Testis (tissue), 3 donors: ENCODE data around the gene NAV3. TPM values are rescaled to one million over a fixed set of nuclear protein-coding genes. Genes with fewer than 3 reads are reported as not detected.

Source experiments
- DNase-seq: peaks from one replicate; pipeline ENCODE4 v3.0.0-alpha.2; 2019
- H3K27ac ChIP-seq, 2 donors: fragments of 200-600 bp; sonication (generic); one replicate each; pipeline ENCODE4 v1.5.1; 2019
- H3K27me3 ChIP-seq: fragments of 200-600 bp; sonication (generic); one replicate; pipeline ENCODE4 v1.5.1; 2019
- H3K36me3 ChIP-seq: fragments of 200-600 bp; sonication (generic); one replicate; pipeline ENCODE4 v1.5.1; 2017; ENCODE audit warnings: low read depth; ENCODE audit errors: missing control alignments
- H3K4me1 ChIP-seq: fragments of 200-600 bp; sonication (generic); one replicate; pipeline ENCODE4 v1.5.1; 2019
- H3K4me3 ChIP-seq, 2 donors: fragments of 200-600 bp; sonication (generic); one replicate each; pipeline ENCODE4 v1.5.1; 2017 to 2019
- H3K9me3 ChIP-seq: fragments of 200-600 bp; sonication (generic); one replicate; pipeline ENCODE4 v1.5.1; 2017
- POLR2A ChIP-seq: fragments of 450-650 bp; IDR thresholded peaks from one replicate; pipeline ENCODE4 v1.6.1; 2017; ENCODE audit warnings: antibody characterized with exemption, mild to moderate bottlenecking, moderate library complexity
- WGBS, 2 donors: methylation state at CpG; one replicate each; pipeline ENCODE4 v1.1.5; 2018; 5-methylcytosine and 5-hydroxymethylcytosine counted together
- intact Hi-C: fragments of 100-400 bp; cut with DNase I; formaldehyde crosslinking; loops from one replicate; pipeline ENCODE4 v1.15.1; 2023; ENCODE audit warnings: low total_unique reads
- polyA plus RNA-seq: library from polyadenylated mRNA; stranded (reverse); fragments of 350-450 nt; fragmentation: Illumina TruSeq; extraction: RNeasy Lipid Tissue Mini Kit (QIAGEN cat#74804); gene quantifications from one replicate; pipeline ENCODE4 v1.2.3, GENCODE V29; 2014; ENCODE audit warnings: low read depth, low replicate concordance; ENCODE audit not compliant: insufficient read depth
- total RNA-seq, 2 donors: library from RNA; depleted of rRNA; stranded (reverse); fragments of >200 nt; gene quantifications; one replicate each; pipeline ENCODE4 v1.2.3, GENCODE V29; 2016
- TF ChIP-seq, protein P1 (sequence below), 3 experiments: fragments of 450-650 bp in 2 of 3; fragments of 200-600 bp in 1 of 3; sonication (generic) in 1 of 3; IDR thresholded peaks; one replicate each; pipeline ENCODE4 v1.5.1; 2016 to 2019; ENCODE audit warnings: antibody characterized with exemption in 3 of 3, mild to moderate bottlenecking in 2 of 3, moderate library complexity in 1 of 3

NAV3 gene
- total and polyA plus RNA-seq, 3 donors from 2014 or later, result 6.4 to 21.9 (median 20.0) TPM

DNA sequence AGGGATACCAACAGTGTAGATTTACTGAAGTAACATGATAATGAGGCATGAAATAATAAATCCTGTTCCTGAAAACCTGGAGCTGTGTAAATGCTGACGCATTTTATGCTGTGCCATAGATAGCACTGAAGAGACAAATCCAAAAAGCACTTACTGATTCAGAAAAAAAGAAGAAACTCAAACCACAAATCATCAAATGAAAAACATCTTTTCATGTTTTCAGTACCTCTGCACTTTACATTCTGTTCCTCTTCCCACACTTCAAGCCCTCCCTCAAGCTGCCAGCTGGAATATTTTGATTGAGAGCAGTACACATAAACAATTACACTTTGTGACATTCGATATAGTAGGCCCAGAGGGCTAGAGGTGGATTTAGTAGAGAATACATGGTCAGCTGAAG, 362.3 kb downstream of the NAV3 start:
- no peak overlapping the region for H3K27ac ChIP-seq
- no peak for TF ChIP-seq POLR2A
- TF ChIP-seq, protein P1, sequence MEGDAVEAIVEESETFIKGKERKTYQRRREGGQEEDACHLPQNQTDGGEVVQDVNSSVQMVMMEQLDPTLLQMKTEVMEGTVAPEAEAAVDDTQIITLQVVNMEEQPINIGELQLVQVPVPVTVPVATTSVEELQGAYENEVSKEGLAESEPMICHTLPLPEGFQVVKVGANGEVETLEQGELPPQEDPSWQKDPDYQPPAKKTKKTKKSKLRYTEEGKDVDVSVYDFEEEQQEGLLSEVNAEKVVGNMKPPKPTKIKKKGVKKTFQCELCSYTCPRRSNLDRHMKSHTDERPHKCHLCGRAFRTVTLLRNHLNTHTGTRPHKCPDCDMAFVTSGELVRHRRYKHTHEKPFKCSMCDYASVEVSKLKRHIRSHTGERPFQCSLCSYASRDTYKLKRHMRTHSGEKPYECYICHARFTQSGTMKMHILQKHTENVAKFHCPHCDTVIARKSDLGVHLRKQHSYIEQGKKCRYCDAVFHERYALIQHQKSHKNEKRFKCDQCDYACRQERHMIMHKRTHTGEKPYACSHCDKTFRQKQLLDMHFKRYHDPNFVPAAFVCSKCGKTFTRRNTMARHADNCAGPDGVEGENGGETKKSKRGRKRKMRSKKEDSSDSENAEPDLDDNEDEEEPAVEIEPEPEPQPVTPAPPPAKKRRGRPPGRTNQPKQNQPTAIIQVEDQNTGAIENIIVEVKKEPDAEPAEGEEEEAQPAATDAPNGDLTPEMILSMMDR (IDR thresholded peaks at IDR 0.05), result no peak

DNA sequence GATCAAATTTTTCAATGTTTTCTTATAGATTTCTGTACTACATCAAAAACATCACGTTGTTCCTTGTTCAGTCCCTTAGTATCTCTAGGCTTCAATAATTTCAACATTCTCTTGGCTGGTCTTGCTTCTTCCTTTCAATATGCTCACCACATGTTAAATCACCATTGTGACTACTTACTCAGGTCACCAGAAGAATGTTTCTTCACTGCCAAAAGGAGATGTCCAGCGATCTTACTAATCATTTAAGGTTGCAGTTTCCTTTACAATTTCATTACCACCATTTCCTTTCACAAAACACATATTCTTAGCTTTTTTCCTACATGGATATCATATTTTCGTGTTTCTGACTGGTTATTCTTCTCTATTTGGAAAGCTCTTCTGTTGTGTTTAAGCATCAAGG, 363.8 kb downstream of the NAV3 start:
- Histone ChIP-seq H3K9me3 (no peaks in the 10 kb centered on the region), H3K27me3 (no peaks in the 10 kb centered on the region), H3K4me1 (no peaks in the 10 kb centered on the region), H3K4me3 (no peak overlapping the region), H3K27ac (no peak overlapping the region), H3K36me3 (no peaks in the 10 kb centered on the region)
- WGBS, 2 donors, result 63 to 64% methylated on average over 3 of the region's 3 CpGs
- no peak for DNase-seq
- TF ChIP-seq, protein P1 (IDR thresholded peaks at IDR 0.05), result no peak
- TF ChIP-seq POLR2A, result no peak
- intact Hi-C loops, result no loop called here

More for the DNA sequence above, 362.3 kb downstream of the NAV3 start:
- intact Hi-C loops, result no loop called here
- no peak for DNase-seq
- Histone ChIP-seq H3K4me1 (no peaks in the 10 kb centered on the region), H3K4me3 (no peak overlapping the region), H3K27me3 (no peaks in the 10 kb centered on the region), H3K36me3 (no peaks in the 10 kb centered on the region), H3K9me3 (no peaks in the 10 kb centered on the region)
- WGBS, 2 donors, result 77 to 81% methylated on average over 2 of the region's 2 CpGs

DNA sequence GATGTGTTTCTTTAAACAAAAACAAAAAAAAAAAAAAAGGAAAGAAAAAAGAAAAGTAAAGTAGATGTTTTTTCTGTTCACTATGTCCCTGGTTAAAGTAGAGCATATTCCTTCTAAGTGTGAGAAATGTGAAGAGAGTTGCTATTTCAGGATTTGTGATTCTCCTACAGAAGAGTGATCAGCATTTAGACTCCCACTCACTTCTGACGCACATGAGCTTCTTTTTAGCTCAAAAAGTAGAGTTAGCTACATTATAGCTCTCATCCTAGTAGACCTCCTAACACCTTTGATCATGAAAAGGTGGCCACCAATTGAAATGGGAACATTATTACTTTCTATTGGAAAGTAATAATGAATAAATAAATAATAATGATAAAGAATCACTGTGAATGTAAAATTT, 368.2 kb downstream of the NAV3 start:
- Histone ChIP-seq H3K4me1 (no peaks in the 10 kb centered on the region), H3K27ac (no peak overlapping the region), H3K27me3 (no peaks in the 10 kb centered on the region), H3K4me3 (no peak overlapping the region), H3K36me3 (no peaks in the 10 kb centered on the region), H3K9me3 (no peaks in the 10 kb centered on the region)
- WGBS, 2 donors, result 36 to 68% methylated on average over 1 of the region's 1 CpG
- intact Hi-C loops, result no loop called here
- TF ChIP-seq POLR2A, result no peak
- TF ChIP-seq, protein P1 (IDR thresholded peaks at IDR 0.05), result no peak
- no peak for DNase-seq

DNA sequence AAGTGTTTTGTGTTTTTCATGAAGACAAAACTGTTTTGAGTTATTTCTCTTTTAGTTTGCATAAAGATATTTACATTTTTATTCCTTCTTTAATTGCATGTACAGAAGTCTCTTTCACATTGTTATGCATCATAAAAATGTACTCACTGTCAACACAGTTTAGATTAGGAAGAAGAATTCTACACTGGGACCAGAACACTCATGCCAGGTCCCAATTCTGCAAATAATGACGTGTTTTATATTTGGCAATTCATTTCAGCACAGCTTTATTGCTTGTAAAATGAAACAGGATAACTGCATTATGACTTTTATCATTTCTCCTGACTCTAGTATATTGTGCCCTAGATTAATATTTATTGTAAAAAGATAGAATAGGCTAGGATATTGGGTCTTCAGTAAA, 369.2 kb downstream of the NAV3 start:
- no peak overlapping the region for H3K27ac ChIP-seq
- H3K9me3 ChIP-seq, result no peaks in the 10 kb centered on the region
- no peak for TF ChIP-seq POLR2A
- TF ChIP-seq, protein P1 (IDR thresholded peaks at IDR 0.05), result no peak
- 76 to 82% methylated on average over 1 of the region's 1 CpG for WGBS, 2 donors
- H3K4me3 ChIP-seq, result no peak overlapping the region
- DNase-seq, result no peak
- no peaks in the 10 kb centered on the region for H3K4me1 ChIP-seq
- H3K36me3 ChIP-seq, result no peaks in the 10 kb centered on the region
- H3K27me3 ChIP-seq, result no peaks in the 10 kb centered on the region
- intact Hi-C loops, result no loop called here

DNA sequence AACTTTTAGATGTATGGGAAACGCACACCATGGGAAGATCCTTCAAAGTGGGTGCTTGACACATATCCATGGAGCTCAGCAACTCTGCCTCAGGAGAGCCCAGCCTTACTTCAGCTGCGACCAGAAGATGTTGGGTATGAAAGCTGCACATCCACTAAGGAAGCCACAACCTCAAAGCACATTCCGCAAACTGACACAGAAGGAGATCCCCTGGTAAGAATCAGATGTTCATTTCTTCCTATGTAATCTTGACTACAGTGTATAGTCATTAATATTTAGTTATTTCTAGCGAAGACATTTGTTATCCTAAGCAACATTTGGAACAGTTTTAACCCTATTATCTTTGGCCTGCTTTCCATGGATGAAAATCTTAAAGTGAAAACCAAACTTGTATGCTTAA, 374.2 kb downstream of the NAV3 start:
- H3K36me3 ChIP-seq, result no peaks in the 10 kb centered on the region
- H3K9me3 ChIP-seq, result no peaks in the 10 kb centered on the region
- H3K4me1 ChIP-seq, result no peaks in the 10 kb centered on the region
- TF ChIP-seq, protein P1 (IDR thresholded peaks at IDR 0.05), result no peak
- no peak for TF ChIP-seq POLR2A
- no peak for DNase-seq
- no peaks in the 10 kb centered on the region for H3K27me3 ChIP-seq
- intact Hi-C loops, result no loop called here
- H3K27ac ChIP-seq, result no peak overlapping the region
- no peak overlapping the region for H3K4me3 ChIP-seq
- WGBS, 2 donors, result 86 to 90% methylated on average over 4 of the region's 4 CpGs
